Central memory CD8-positive, alpha-beta T cell (primary cell): ENCODE data around the gene ZNF317.

ENCODE experiments used
- ATAC-seq: fragments of 150-1000 bp; cut with Tn5 transposase; replicated peaks from 2 replicates; pipeline ENCODE4 v1.10.0; 2022; ENCODE audit warnings: mild to moderate bottlenecking, moderate FRiP score, moderate number of reproducible peaks; ENCODE audit not compliant: poor library complexity, severe bottlenecking; ENCODE audit errors: extremely low read depth
- DNase-seq, 2 donors: peaks; one replicate each; pipeline ENCODE4 v3.0.0; 2021; ENCODE audit warnings: low spot score in 2 of 2
- H3K27ac Mint-ChIP-seq: one replicate; pipeline ENCODE4 v1.8.0; 2022; ENCODE audit warnings: low read depth, mild to moderate bottlenecking, moderate library complexity, mixed read lengths
- H3K27me3 Mint-ChIP-seq: one replicate; pipeline ENCODE4 v1.8.0; 2022; ENCODE audit warnings: mixed read lengths
- H3K36me3 Mint-ChIP-seq: one replicate; pipeline ENCODE4 v1.8.0; 2022; ENCODE audit warnings: mild to moderate bottlenecking, moderate library complexity, mixed read lengths; ENCODE audit not compliant: insufficient read depth
- H3K4me1 Mint-ChIP-seq: one replicate; pipeline ENCODE4 v1.8.0; 2022; ENCODE audit warnings: mixed read lengths
- H3K4me3 Mint-ChIP-seq: one replicate; pipeline ENCODE4 v1.8.0; 2022; ENCODE audit warnings: mild to moderate bottlenecking, moderate library complexity, mixed read lengths
- H3K9me3 Mint-ChIP-seq: one replicate; pipeline ENCODE4 v1.8.0; 2022; ENCODE audit warnings: mixed read lengths

ZNF317 gene

GRCh38 chr19:9148697-9149096, 8.5 kb downstream of the ZNF317 start:
- H3K27ac Mint-ChIP-seq, result peak overlapping the region; percentile 39
- ATAC-seq (no peak), DNase-seq (no peak)
- peaks cover 68% of the 10 kb centered on the region for H3K4me1 Mint-ChIP-seq
- peaks cover 24% of the 10 kb centered on the region for H3K36me3 Mint-ChIP-seq
- no peaks in the 10 kb centered on the region for H3K27me3 Mint-ChIP-seq
- peaks cover 13% of the 10 kb centered on the region for H3K9me3 Mint-ChIP-seq
- H3K4me3 Mint-ChIP-seq, result peak overlapping the region; percentile 26

DNA sequence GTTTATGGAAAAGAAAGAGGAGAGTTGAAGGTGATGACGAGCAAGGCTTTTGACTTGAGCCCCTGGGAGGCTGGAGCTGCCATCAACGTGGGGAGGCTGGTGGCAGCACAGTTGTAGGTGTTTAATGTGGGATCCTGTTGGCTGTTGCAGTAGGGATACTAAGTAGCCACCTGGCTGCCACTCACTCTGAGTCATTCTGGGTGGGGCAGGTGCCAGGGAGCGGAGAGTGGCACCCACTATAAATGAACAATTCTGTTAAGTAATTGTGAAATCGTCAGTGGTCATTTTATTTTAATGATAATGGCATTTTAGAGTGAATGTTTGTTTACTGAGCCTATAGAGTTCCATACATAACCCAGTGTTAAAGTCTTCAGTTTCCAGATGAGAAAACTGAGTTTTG, 9.8 kb downstream of the ZNF317 start:
- Mint-ChIP-seq H3K4me3 (peak overlapping the region; percentile 26), H3K27ac (peak overlapping the region; percentile 39), H3K36me3 (peaks cover 21% of the 10 kb centered on the region), H3K9me3 (peaks cover 5% of the 10 kb centered on the region), H3K27me3 (no peaks in the 10 kb centered on the region), H3K4me1 (peaks cover 67% of the 10 kb centered on the region)
- ATAC-seq, result no peak
- DNase-seq, result no peak

- ATAC-seq (no peak), DNase-seq (no peak)
- H3K36me3 Mint-ChIP-seq, result peaks cover 22% of the 10 kb centered on the region
- H3K27ac Mint-ChIP-seq, result peak overlapping the region; percentile 83
- peaks cover 2% of the 10 kb centered on the region for H3K9me3 Mint-ChIP-seq
- no peaks in the 10 kb centered on the region for H3K27me3 Mint-ChIP-seq
- peak overlapping the region; percentile 26 for H3K4me3 Mint-ChIP-seq
- H3K4me1 Mint-ChIP-seq, result peaks cover 74% of the 10 kb centered on the region
Observed at GRCh38 chr19:9150650-9151049, 10.5 kb downstream of the ZNF317 start.

- DNase-seq (no peak), ATAC-seq (peak; percentile 82)
- Mint-ChIP-seq H3K36me3 (peaks cover 25% of the 10 kb centered on the region), H3K4me3 (no peak overlapping the region), H3K27me3 (no peaks in the 10 kb centered on the region), H3K9me3 (no peaks in the 10 kb centered on the region), H3K4me1 (peaks cover 74% of the 10 kb centered on the region), H3K27ac (peak overlapping the region; percentile 83)
Observed at GRCh38 chr19:9151367-9151766, 11.2 kb downstream of the ZNF317 start.

GRCh38 chr19:9155591-9155990, 15.4 kb downstream of the ZNF317 start:
- Mint-ChIP-seq H3K36me3 (peaks cover 50% of the 10 kb centered on the region), H3K27ac (peak overlapping the region; percentile 69), H3K4me3 (no peak overlapping the region), H3K27me3 (no peaks in the 10 kb centered on the region), H3K4me1 (peaks cover 39% of the 10 kb centered on the region), H3K9me3 (no peaks in the 10 kb centered on the region)
- ATAC-seq (no peak), DNase-seq (no peak)

DNA sequence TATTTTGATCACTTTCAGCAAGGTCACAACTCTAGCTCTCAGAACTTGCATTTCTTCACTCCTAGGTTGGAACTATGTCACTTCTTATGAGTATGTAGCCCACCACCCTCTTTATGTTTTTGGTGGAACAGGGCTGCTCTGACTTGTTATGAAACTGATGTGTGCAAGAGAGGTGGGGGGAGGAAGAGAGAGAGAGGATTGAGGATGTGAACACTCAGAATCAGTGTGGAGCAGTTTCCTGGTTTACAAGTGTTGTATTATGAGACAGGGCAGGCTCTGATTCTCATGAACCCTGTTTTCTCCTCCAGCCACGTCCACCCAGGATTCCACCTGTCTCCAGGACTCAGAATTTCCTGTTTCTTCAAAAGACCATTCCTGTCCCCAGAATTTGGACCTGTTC, 16.1 kb downstream of the ZNF317 start:
- Mint-ChIP-seq H3K9me3 (no peaks in the 10 kb centered on the region), H3K27me3 (no peaks in the 10 kb centered on the region), H3K27ac (no peak overlapping the region), H3K4me1 (peaks cover 32% of the 10 kb centered on the region), H3K36me3 (peaks cover 50% of the 10 kb centered on the region), H3K4me3 (no peak overlapping the region)
- ATAC-seq (no peak), DNase-seq (no peak)

DNA sequence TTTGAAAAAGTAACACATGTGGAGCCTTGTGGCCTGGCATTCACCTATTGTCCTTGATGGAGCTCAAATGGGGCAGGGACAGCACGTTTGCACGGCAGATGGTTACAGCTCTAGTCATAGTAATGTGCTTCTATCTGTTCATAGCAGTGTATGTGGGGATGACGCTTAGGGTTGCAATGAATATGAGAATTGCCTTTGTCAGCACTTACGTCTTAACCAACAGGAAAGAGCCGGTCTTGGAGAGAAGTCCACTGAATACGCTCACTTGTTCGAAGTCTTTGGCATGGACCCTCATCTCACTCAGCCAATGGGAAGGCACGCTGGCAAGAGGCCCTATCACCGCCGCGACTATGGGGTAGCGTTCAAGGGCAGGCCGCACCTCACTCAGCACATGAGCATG, 19.7 kb downstream of the ZNF317 start:
- no peak for ATAC-seq

GRCh38 chr19:9161427-9161826, 21.2 kb downstream of the ZNF317 start:
- Mint-ChIP-seq H3K36me3 (peaks cover 78% of the 10 kb centered on the region), H3K4me1 (no peaks in the 10 kb centered on the region), H3K27me3 (no peaks in the 10 kb centered on the region), H3K4me3 (no peak overlapping the region), H3K27ac (no peak overlapping the region), H3K9me3 (no peaks in the 10 kb centered on the region)
- DNase-seq, result no peak
- ATAC-seq, result no peak

More for the DNA sequence above, 19.7 kb downstream of the ZNF317 start:
- Mint-ChIP-seq H3K4me1 (peaks cover 8% of the 10 kb centered on the region), H3K27ac (no peak overlapping the region), H3K36me3 (peaks cover 75% of the 10 kb centered on the region), H3K27me3 (no peaks in the 10 kb centered on the region), H3K4me3 (no peak overlapping the region), H3K9me3 (no peaks in the 10 kb centered on the region)
- no peak for DNase-seq

GRCh38 chr19:9165261-9165660, 25.1 kb downstream of the ZNF317 start:
- no peaks in the 10 kb centered on the region for H3K9me3 Mint-ChIP-seq
- DNase-seq, result no peak
- no peak overlapping the region for H3K4me3 Mint-ChIP-seq
- ATAC-seq, result no peak
- no peaks in the 10 kb centered on the region for H3K27me3 Mint-ChIP-seq
- H3K4me1 Mint-ChIP-seq, result no peaks in the 10 kb centered on the region
- H3K27ac Mint-ChIP-seq, result no peak overlapping the region
- H3K36me3 Mint-ChIP-seq, result peaks cover 45% of the 10 kb centered on the region

- no peaks in the 10 kb centered on the region for H3K4me1 Mint-ChIP-seq
- H3K27ac Mint-ChIP-seq, result no peak overlapping the region
- H3K9me3 Mint-ChIP-seq, result no peaks in the 10 kb centered on the region
- no peak overlapping the region for H3K4me3 Mint-ChIP-seq
- peaks cover 29% of the 10 kb centered on the region for H3K36me3 Mint-ChIP-seq
- H3K27me3 Mint-ChIP-seq, result no peaks in the 10 kb centered on the region
- DNase-seq (no peak), ATAC-seq (no peak)
Observed at GRCh38 chr19:9166846-9167245, 26.6 kb downstream of the ZNF317 start.

- H3K4me1 Mint-ChIP-seq, result no peaks in the 10 kb centered on the region
- H3K36me3 Mint-ChIP-seq, result no peaks in the 10 kb centered on the region
- no peaks in the 10 kb centered on the region for H3K27me3 Mint-ChIP-seq
- no peak overlapping the region for H3K27ac Mint-ChIP-seq
- DNase-seq (no peak), ATAC-seq (no peak)
- no peaks in the 10 kb centered on the region for H3K9me3 Mint-ChIP-seq
- H3K4me3 Mint-ChIP-seq, result no peak overlapping the region
Observed at GRCh38 chr19:9171393-9171991, 31.3 kb downstream of the ZNF317 start.

GRCh38 chr19:9175326-9175725, 35.1 kb downstream of the ZNF317 start:
- no peak overlapping the region for H3K27ac Mint-ChIP-seq

DNA sequence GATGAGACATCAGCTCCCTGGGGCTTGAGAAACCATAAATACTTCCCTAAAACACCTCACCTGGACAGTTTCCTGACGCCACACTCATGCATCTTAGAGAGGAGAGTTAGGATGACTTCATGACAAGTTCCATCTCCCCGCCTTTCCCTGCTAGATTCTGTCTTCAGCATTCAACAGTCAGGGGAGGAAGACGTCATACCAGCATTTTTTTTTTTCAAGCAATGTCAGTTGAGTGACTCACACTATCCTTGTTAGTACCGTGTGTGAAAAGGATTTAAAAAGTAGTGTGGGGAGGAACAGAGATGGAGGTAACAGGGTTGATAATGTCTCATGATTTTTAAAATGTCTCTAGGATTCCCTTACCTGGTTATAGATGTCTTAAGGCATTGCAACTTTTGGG, 38.7 kb downstream of the ZNF317 start, which contains the start of gene OR7D2:
Gene OR7D2 (plus strand): TSS at position 79 of the 400 bp plus-strand sequence. CDS start 6,803 bp downstream, outside the sequence.
- H3K27ac Mint-ChIP-seq, result no peak within 1 kb of the TSS
- no peaks in the 10 kb centered on the region for H3K4me1 Mint-ChIP-seq
- no peak within 1 kb of the TSS for H3K4me3 Mint-ChIP-seq
- H3K36me3 Mint-ChIP-seq, result peaks cover 2% of the 10 kb centered on the region
- ATAC-seq (no peak), DNase-seq (no peak)
- H3K27me3 Mint-ChIP-seq, result peaks cover 25% of the 10 kb centered on the region
- H3K9me3 Mint-ChIP-seq, result no peaks in the 10 kb centered on the region

More at GRCh38 chr19:9175326-9175725, 35.1 kb downstream of the ZNF317 start:
- Mint-ChIP-seq H3K4me1 (no peaks in the 10 kb centered on the region), H3K4me3 (no peak overlapping the region), H3K36me3 (peaks cover 2% of the 10 kb centered on the region), H3K27me3 (peaks cover 25% of the 10 kb centered on the region), H3K9me3 (no peaks in the 10 kb centered on the region)
- no peak for DNase-seq
- ATAC-seq, result no peak
